ENCODE results near the gene RLN3. TPM values are rescaled to one million over a fixed set of nuclear protein-coding genes. Genes with fewer than 3 reads are reported as not detected.

Gene RLN3
- polyA plus RNA-seq, 1 of the 3 experiments (the other 2 are of a cell fraction): not detected

DNA sequence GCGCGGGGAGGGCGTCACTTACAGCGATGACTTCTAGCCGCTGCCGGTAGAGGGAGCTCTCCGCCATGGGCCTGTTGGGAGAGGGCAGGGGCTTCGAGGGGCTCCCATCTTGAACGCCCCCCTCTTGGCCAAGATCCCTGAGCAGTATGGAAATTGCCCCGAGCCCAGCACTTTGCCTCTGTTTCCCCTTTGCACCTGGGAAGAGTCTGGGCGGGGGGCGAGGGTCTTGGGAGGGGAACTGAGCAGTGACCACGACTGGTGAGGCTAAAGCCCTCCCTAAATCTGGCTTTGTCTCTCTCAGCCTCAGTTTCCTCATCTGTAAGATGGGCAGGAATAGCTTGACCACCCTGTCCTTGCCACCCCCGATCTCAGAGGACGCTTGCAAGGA lies 31.1 kb downstream of the RLN3 start:
- Histone ChIP-seq H3K79me2 (ENCODE audit: insufficient read depth) (no peaks in the 10 kb centered on the region), H3K9ac (no peak overlapping the region), H3K4me1 (ENCODE audit: control insufficient read depth in 1 of 2, insufficient read depth in 2 of 2, low read depth in 1 of 2, low read length in 1 of 2) (peaks cover 6 to 10% of the 10 kb centered on the region in 2 experiments; a peak in 2 of 4 replicates), H3K4me2 (no peak overlapping the region; the same call in 1 of the 2 replicates), H3K27ac (ENCODE audit: low read depth in 2 of 2, low read length in 1 of 2) (no peak overlapping the region), H3K4me3 (ENCODE audit: low read depth in 2 of 2, low read length in 1 of 2) (peak overlapping the region in 1 of 2 experiments; percentile 64; a peak in 1 of 4 replicates), H3K9me3 (no peaks in the 10 kb centered on the region), H4K20me1 (ENCODE audit: insufficient read depth) (no peaks in the 10 kb centered on the region), H3K27me3 (ENCODE audit: insufficient read depth) (no peaks in the 10 kb centered on the region), H2AFZ (ENCODE audit: low read depth) (no peak overlapping the region), H3K36me3 (replicated peaks in 1 of 2; ENCODE audit: control insufficient read depth in 1 of 2, insufficient read depth in 2 of 2, low read length in 1 of 2) (no peaks in the 10 kb centered on the region), H3K9me2 (no peaks in the 10 kb centered on the region), H3F3A (replicated peaks; ENCODE audit: insufficient read depth) (peaks cover 11% of the 10 kb centered on the region)
- peak; percentile 66 for DNase-seq
- CTCF ChIA-PET: interaction anchor here (0.6 to 8.1 kb wide), 35 partner anchors 10 to 291 kb away, joined by 3 to 146 read pairs (median 4); partner anchors contain the start of genes DCAF15, IL27RA and MISP3
- TF ChIP-seq TCF12 (IDR thresholded peaks at IDR 0.05) (no peak), CTCF (IDR thresholded peaks at IDR 0.05) (peak; percentile 76)
- 9% methylated on average over 13 of the region's 15 CpGs for WGBS (ENCODE audit: low lambda C conversion rate)
- POLR2A ChIA-PET: interaction anchor here (1.6 kb wide), 1 partner anchor 15 kb away, joined by 4 read pairs; no protein-coding TSS in a partner anchor

DNA sequence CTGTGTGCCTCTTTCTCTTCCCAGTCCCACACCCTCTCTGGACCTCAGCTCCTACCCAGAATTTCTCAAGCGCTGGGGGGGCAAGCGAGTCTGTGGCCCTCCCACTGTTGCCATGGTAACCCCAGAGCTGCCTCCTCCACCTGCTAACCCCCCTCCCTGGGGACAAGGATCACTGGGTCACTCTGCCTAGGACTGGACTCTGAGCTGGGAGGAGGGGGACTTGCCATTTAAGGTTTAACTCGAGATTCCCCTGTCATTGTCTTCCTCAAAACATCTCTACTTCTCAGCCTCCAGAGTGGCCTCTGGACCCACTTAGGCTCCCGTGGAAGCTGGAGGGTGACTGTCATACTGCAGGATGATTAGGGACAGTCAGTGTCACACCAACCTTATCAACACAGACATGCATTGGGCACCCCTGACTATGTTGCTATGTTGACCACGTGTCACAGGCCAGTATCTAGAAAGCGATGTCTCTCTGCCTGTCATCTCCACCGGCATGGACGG lies 31.8 kb downstream of the RLN3 start:
- 27% methylated on average over 6 of the region's 8 CpGs for WGBS (ENCODE audit: low lambda C conversion rate)
- TF ChIP-seq FOXJ3 (CRISPR knock-in tag; IDR thresholded peaks at IDR 0.05): no peak
- TF ChIP-seq FOSL2 (IDR thresholded peaks at IDR 0.05; ENCODE audit: borderline replicate concordance, low read depth): no peak

DNA sequence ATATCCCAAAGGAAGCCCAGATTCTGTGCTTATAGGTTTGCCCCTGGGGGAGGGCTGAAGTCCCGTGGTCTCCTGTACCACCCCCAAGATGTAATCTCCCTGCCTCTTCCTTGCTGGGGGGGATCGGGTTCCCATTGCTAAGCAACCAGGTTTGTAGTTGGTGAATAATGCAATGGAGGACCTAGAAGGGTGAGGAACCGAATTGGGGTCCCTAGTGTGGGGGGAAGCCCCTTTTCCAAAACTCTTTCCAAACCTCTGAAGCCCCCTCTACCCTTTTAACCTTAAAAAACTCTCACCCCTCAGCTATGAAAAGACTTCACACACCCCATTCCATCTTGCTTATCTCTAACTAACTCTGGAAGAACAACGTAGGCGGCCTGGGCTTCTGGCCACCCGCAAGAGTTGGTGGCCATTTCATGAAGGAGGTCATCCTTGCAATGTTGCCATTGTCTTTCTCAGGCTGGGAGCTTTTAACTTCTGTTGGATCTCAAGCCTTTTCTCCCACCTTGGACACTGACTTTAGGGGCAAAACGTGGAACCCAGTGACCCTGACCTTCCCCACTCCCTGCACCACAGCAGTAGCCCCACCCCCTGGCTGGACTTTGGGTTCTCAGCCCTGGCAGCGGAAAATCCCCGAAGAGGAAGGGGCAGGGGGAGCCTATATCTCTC lies 33.3 kb downstream of the RLN3 start:
- Histone ChIP-seq H4K20me1 (ENCODE audit: insufficient read depth) (no peaks in the 10 kb centered on the region), H3K9ac (no peak overlapping the region), H2AFZ (ENCODE audit: low read depth) (no peak overlapping the region), H3F3A (replicated peaks; ENCODE audit: insufficient read depth) (peaks cover 7% of the 10 kb centered on the region), H3K4me3 (ENCODE audit: low read depth in 2 of 2, low read length in 1 of 2) (no peak overlapping the region), H3K9me2 (no peaks in the 10 kb centered on the region), H3K4me1 (ENCODE audit: control insufficient read depth in 1 of 2, insufficient read depth in 2 of 2, low read depth in 1 of 2, low read length in 1 of 2) (peaks cover 6 to 10% of the 10 kb centered on the region in 2 experiments; a peak in 2 of 4 replicates), H3K9me3 (no peaks in the 10 kb centered on the region), H3K36me3 (replicated peaks in 1 of 2; ENCODE audit: control insufficient read depth in 1 of 2, insufficient read depth in 2 of 2, low read length in 1 of 2) (no peaks in the 10 kb centered on the region), H3K27ac (ENCODE audit: low read depth in 2 of 2, low read length in 1 of 2) (no peak overlapping the region), H3K27me3 (ENCODE audit: insufficient read depth) (no peaks in the 10 kb centered on the region), H3K79me2 (ENCODE audit: insufficient read depth) (no peaks in the 10 kb centered on the region), H3K4me2 (no peak overlapping the region)
- peak; percentile 10 for DNase-seq
- ChIA-PET POLR2A (no interaction called here), CTCF (interaction anchor here (0.7 to 8.1 kb wide), 11 partner anchors 9 to 187 kb away, joined by 3 to 146 read pairs (median 10); partner anchors contain the start of genes ASF1B, IL27RA and MISP3)
- 62% methylated on average over 9 of the region's 9 CpGs for WGBS (ENCODE audit: low lambda C conversion rate)
- TF ChIP-seq TAF1 (IDR thresholded peaks at IDR 0.05; ENCODE audit: borderline replicate concordance, low read depth, low read length) (no peak), TEAD4 (IDR thresholded peaks at IDR 0.05; ENCODE audit: borderline replicate concordance, insufficient read depth) (no peak), FOSL2 (IDR thresholded peaks at IDR 0.05; ENCODE audit: borderline replicate concordance, low read depth) (no peak), ELF1 (IDR thresholded peaks at IDR 0.05) (no peak), RAD21 (IDR thresholded peaks at IDR 0.05; ENCODE audit: low read length) (no peak), USF2 (IDR thresholded peaks at IDR 0.05; ENCODE audit: borderline replicate concordance, low read depth, low read length) (no peak), YY1 (IDR thresholded peaks at IDR 0.05; ENCODE audit: low read depth) (no peak), REST (IDR thresholded peaks at IDR 0.05; ENCODE audit: low read depth, low read length) (no peak)
- TF ChIP-seq, protein P1, sequence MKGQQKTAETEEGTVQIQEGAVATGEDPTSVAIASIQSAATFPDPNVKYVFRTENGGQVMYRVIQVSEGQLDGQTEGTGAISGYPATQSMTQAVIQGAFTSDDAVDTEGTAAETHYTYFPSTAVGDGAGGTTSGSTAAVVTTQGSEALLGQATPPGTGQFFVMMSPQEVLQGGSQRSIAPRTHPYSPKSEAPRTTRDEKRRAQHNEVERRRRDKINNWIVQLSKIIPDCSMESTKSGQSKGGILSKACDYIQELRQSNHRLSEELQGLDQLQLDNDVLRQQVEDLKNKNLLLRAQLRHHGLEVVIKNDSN (IDR thresholded peaks at IDR 0.05; ENCODE audit: borderline replicate concordance, low read depth): no peak

More for the DNA sequence above, 31.8 kb downstream of the RLN3 start:
- no peak overlapping the region for H3K27ac ChIP-seq (ENCODE audit: low read depth in 2 of 2, low read length in 1 of 2)
- CTCF ChIA-PET: interaction anchor here (0.7 to 8.1 kb wide), 27 partner anchors 11 to 290 kb away, joined by 3 to 146 read pairs (median 4); partner anchors contain the start of genes DCAF15, IL27RA and MISP3
- H3K4me3 ChIP-seq (ENCODE audit: low read depth in 2 of 2, low read length in 1 of 2): no peak overlapping the region
- no peaks in the 10 kb centered on the region for H3K36me3 ChIP-seq (replicated peaks in 1 of 2; ENCODE audit: control insufficient read depth in 1 of 2, insufficient read depth in 2 of 2, low read length in 1 of 2)
- no peaks in the 10 kb centered on the region for H4K20me1 ChIP-seq (ENCODE audit: insufficient read depth)
- H3K4me2 ChIP-seq: no peak overlapping the region
- no peak overlapping the region for H2AFZ ChIP-seq (ENCODE audit: low read depth)
- no peaks in the 10 kb centered on the region for H3K9me2 ChIP-seq
- peaks cover 6 to 10% of the 10 kb centered on the region in 2 experiments; a peak in 2 of 4 replicates for H3K4me1 ChIP-seq (ENCODE audit: control insufficient read depth in 1 of 2, insufficient read depth in 2 of 2, low read depth in 1 of 2, low read length in 1 of 2)
- no peaks in the 10 kb centered on the region for H3K27me3 ChIP-seq (ENCODE audit: insufficient read depth)
- POLR2A ChIA-PET: interaction anchor here (1.6 kb wide), 1 partner anchor 14 kb away, joined by 4 read pairs; no protein-coding TSS in a partner anchor
- no peaks in the 10 kb centered on the region for H3K79me2 ChIP-seq (ENCODE audit: insufficient read depth)
- no peaks in the 10 kb centered on the region for H3K9me3 ChIP-seq
- H3K9ac ChIP-seq: no peak overlapping the region
- H3F3A ChIP-seq (replicated peaks; ENCODE audit: insufficient read depth): peaks cover 11% of the 10 kb centered on the region
- peak; percentile 23 for DNase-seq
